Embryonic facial prominence (tissue), 1 donor: ENCODE measurements around the gene ENTPD6.

Source experiments
- DNase-seq: peaks from one replicate; pipeline ENCODE4 v3.0.0-alpha.2; 2016; ENCODE audit errors: extremely low spot score

Gene ENTPD6

DNA sequence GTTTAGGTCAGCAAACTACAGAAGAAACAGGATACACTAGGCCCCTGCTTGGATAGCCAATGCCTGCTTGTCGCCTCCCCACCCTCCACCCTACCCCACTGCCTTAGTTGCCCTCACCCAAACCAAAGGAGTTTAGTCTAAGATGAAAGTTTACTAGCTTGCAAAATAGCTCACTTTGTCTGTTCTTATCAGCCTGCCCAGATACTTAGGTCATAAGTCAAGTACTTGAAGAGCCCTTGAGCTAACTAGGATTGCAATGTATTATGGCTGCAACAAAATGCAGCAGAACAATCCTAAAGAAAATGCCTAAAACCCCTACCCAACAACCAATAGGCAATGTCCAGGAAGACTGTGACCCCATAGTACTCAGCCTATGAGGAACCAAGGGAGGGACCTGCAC, 7.3 kb upstream of the ENTPD6 start:
- DNase-seq = no peak

DNA sequence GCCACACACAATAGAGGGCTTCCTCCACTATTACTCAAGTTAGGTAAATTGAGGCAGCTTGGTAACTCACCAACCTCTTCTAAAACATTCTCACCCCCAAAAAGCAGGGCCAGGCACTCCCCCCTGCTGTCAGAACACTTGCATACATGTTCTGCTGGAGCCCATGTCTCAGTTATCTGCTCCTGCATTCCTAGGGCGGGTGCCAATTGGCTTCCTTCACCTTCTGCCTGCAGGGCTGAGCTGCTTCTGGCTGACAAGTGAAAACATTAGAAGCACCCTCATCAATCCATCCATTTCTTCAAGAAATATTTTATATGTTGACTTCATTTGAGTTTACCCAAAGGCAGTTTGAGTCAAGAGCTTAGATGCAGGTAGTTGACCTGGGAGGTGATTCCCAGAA, 4.5 kb upstream of the ENTPD6 start:
- DNase-seq = no peak

DNA sequence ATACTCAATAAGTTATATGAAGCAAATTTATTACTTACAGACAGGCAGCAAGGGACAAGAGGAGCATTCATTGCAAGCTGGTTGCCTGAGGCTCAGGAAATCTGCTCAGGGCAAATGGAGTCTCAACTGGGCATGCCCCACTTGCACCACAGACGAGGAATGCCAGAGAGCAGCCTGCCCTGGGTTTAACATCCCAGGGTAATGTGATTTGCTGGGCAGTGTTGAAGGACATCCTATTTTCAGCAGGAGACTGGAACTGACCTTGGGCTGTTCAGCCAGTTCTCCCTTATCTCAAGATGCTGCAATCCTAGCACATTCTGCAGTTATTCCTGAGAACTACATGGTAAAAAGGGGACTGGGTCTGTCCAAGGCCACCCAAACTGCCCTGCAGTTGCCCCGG, 3.8 kb upstream of the ENTPD6 start:
- no peak for DNase-seq

DNA sequence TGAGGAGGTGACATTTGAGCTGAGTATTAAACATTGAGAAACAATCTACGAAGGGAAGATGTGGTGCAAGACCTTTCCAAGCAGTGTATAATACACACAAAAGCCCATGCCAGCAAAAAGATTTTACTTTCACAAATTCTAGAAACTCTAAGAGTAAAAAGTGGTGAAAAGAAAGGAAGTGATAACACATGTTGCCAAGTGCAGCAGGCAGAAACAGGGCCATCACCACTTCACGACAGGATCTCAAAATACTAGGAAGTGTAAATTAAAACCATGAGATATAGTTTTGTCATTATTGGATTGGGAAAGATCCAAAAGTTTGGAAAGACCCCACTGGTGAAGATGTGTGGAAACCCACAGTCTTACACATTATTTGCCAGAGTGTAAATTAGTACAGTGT, 1.7 kb upstream of the ENTPD6 start:
- no peak for DNase-seq

DNA sequence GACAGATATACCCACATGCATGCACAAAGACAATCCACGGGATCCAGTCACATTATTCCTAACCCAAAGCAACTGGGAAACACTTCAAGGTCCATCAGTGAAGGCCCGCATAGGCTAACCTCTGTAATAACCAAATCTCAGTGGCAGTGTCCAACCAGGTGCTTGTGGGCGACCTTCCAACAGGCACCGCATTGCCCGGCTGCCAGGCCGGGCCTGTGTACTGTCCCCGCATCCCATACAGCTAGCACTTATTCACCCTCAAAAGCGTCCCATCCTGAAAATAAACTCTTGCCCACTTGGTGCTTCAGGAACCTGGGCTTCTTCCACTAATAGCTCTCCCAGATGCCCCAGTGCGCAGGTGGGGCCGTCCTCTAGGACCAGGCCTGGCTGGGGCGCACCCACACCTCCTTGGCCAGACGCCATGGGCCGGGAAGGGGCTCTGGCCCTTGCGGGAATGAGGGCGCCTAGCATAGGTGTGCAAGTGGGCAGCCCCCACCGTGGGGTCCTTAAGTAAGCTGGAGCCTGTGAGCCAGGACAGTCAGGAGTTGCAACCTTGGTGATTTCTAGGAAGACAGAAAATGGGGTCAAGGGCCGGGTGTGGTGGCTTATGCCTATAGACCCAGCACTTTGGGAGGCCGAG, 1.1 kb upstream of the ENTPD6 start:
- no peak for DNase-seq

DNA sequence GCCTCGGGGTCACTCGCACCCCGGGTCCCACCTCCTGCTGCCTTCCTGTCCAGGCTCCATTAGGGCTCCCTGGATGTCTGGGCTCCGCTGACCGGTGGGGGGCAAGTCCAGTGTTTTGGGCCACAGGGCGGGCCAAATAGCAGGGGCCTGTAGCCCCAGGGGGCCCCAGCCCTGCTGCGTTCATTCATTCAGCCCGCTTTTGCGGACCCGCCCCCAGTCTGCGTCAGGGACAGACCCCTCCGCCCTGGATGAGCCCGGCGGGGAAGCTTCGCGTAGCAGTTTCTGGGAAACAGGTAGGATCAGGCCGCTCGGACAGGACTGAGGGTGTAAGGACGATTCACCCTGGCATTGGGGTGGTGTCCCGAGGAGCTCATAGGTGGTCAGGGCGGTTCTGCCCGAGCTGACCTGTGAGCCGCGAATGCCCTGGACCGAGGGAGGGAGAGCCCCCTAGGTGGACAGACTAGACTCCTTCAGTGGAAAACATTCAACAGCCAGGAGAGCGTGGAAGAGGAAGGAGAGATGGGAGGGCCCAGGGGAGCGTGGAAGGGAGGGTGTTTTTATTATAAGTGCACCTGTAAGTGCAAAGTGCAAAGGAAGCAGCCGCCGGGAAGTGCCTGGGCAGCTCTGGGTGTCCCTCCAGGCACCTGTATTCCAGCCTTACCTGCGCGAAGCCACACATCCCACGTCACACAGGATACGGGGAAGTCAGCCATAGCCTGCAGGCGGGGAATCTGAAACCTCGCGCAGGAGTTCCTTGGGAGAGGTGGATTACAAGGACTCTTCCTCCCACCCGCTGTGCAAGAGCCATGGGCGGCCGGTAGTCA, 662 bp downstream of the ENTPD6 start:
- no peak for DNase-seq

DNA sequence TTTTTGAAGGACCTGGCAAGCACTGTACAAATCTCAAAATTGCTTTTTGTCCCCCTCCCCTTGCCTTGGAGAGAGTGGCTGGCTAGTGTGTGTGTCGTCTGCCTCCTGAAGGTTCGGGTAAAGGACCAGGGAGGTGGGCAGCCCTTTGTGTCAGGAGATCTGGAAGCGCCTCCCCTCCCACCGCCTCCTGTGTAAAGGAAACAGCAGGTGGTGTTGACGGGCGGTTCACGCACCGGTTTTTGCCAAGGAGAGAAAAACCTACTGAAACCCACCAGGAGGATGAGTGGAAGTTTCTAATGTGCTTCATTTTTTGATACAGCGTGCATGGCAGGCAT, 1.2 kb downstream of the ENTPD6 start:
- DNase-seq = no peak

DNA sequence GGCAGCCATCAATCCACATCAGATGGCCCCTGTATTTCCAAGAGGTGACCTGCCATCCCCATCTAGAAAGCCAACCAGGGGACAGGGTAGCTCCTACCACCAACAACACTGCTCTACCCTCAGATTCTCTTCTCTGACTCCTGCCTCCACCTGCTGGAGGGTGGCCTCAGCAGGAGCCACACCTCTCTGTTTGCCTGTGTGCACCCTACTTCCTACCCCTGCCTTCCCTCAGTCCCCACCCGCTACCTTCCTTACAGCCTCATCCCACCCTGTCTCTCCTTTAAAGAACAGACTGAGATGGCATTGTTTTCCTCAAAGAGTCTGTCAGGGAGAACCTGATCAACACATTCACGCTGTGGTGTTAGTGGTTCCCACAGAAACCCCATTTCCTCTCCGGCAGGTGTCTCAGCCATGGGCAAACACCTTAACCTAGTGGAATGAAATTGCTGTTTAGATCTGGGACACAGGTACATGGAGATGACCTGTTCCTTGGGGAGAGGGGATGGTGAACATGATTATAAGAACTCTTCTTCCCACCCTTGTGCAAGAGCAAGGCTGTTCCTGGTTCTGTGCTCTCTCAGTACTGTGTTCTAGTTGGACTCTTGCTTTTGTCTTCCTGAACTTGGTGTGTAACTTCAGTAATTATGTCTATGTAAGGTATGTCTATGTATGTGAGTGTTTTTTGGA, 1.8 kb downstream of the ENTPD6 start:
- no peak for DNase-seq

DNA sequence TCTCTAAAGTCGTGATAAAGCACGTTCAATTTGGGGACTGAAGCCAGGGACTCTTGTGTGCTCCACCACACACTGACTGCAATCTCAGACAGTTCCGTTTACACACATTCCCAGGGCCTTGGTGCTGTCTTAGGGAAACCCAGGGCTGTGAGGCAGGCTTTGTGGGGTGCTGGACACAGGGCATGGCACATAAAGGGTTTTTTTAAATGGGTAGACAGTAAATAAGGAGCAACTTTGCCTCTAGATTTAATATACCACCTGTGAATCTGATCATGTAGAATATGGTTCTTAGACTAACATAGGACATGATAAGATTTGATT, 2.3 kb downstream of the ENTPD6 start:
- DNase-seq = no peak

DNA sequence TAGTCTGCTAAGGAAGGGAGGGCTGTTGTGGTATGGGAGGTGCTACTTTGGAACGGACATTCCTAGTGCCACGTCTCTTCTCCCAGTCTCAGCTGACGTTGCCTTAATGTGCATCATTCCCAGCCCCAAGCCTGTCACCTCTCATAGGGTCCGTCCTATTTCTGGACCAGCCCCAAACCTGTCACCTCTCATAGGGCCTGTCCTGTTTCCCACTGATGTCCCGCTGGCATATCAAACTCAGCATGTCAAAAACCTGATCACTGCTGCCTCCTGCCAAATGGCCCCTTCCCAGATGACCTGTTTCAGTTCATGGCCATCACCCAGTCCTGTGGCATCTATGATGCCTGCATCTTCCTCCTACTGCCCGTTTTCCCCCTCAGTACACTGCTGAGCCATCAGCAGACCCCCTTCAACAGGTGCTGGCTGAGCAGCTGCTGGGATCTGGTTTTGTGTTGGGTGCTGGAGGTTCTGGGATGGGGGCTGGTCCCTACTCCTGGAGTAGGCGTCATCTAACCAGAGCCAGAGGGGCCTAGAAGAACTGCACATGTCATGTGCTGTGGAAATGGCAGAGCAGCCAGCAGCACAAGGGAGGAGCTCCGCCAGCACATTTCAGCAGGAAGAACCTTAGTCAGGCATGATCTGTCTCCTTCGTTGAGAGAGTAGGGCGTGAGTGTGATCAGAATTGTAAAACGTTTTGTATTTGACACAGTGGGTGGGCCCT, 3.3 kb downstream of the ENTPD6 start:
- no peak for DNase-seq

DNA sequence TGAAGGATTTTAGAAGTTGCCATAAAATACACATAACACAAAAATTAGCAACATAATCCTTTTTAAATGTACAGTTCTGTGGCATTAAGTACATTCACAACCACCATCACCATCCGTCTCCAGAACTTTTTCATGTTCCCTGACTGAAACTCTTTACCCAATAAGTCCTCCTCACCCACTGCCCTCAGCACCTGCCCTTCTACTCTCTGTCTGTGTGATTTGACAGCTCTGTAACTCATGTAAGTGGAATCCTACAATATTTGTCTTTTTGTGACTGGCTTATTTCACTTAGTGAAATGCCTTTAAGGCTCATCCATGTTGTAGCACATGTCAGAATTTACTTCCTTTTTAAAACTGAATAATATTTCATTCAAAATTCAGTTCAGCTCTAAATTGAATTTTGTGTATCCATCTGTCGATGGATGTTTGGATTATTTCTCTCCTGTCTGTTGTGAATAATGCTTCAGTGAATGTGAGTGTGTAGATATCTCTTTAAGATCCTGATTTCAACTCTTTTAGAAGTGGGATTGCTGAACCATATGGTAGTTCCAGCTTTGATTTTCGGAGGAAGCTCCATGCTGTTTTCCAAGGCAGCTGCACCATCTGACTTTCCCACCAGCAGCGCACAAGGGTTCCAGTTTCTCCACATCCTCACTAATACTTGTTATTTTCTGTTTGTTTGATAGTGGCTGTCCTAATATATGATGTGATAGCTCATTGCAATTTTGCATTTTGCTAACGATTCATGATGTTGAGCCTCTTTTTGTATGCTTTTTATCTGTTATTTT, 4.2 kb downstream of the ENTPD6 start:
- no peak for DNase-seq

DNA sequence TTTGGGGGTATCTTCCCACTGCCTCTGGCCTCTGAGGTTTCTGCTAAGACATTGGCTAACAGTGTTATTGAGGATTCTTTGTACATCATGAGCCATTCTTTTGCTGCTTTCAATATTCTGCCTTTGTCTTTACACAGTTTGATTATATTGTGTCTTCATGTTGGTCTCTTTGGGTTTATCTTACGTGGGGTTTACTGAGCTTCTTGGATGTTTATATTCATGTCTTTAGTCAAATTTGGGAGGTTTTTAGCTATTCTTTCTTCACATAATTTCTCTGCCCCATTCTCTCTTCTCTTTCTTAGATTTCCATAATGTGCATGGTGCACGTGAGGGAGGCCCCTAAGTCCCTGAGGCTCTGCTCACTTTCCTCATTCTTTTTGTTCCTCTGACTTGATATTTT, 7.6 kb downstream of the ENTPD6 start:
- no peak for DNase-seq

DNA sequence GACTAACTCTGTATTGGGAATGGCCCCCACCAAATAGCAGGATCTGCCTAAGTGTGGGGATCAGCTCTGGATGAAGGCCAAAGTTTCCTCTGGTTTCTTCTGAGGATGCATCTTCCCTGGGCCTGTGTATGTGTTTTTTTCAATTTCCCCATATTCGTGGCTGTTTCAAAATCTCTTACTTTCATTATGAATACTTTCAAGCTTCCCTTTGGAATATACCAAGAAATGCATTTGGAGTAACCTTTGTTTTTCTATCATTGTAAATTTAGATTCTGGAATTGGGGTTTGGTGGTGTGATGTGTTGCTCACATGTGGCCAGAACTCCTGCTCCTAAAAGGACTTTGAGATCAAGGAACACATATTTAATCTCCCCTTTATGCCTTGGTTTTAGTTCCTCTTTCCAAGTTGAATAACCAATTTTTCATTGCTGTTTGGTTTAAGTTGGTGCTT, 8.4 kb downstream of the ENTPD6 start:
- DNase-seq = no peak

DNA sequence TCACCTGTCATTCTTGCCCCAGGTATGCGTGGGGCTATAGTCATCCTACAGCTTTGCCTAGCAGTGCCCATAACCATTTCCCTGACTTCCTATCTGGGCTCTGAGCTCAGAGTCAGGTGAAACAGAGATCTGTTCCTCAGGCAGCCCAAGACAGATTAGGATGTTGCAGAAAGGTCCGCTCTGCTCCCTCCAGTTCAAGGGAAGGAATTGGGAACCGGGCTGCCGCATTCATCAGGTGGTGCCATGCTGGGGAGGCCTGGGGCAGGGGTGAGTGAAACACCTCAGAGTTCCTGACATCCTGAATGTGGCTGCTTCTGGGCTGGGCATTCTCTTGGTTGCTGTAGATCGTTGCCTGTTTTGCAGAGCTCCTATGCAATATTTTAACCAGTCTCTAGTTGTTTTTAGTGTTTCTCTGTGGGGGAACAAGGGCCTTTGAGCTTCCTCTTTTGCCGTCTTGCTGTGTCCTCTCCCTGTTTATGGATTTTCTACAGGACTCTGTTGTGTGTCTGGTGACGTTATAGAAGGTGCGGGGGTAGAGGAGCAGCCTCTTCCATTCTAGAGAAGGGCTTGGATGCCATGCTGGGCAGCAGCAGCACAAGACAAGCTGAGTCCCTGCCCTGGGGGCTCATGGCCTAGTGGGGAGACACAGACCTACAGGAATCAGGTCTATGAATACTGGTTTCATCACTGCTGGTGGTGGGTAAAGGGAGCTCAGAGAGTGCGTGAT, 9.2 kb downstream of the ENTPD6 start:
- no peak for DNase-seq

DNA sequence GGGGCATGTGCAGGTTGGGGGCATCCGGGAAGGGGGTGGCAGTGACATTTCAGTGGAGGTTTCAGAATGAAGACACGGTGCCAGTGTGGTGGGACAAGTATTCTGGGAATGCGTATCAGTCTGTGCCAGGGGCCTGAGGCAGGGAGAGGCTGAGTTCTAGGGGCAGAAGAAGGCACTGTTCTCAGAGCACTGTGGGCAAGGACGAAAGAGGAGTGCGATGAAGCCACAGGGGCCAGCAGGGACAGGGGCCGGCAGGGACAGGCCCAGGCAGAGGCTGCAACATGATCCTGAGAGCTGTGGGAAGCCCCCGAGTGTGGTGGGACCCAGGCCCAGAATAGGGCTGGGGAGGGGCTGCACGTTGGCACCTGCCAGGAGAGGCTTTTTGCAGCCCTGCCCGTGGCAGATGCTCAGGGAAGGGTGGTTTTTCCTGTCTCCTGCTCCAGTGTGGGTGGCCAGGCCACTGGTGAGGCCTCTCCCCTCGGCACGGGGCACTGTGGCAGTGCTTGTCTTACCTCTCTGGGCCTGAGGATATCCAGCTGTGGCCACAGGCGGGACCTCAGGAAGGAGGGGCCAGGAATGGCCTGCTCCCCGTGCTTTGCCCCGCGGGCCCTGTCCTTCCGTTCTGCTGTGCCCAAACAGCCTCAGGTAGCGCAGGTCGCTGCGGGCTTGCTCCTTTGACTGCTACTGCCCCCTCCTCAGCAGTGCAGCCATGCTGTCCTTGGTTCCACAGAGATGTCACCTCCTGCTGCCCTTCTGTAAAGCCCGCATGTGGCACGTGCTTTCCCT, 10.0 kb downstream of the ENTPD6 start:
- DNase-seq = no peak

DNA sequence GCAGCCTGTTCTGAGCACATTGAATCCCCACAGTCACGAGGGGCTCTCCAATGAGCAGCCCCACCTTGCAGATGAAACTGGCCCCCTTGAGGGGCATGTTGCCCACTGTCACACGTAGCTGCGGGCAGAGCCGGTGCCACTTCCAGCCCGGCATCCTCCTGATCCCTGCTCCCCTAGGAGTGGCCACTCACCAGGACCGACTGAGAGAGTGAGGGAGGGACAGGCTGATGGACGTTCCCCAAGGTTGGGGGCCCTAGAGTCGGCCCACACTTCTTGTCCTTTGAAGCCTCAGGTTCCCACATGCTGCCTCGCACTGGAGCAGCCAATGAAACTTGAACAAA, 10.5 kb downstream of the ENTPD6 start:
- DNase-seq = no peak

DNA sequence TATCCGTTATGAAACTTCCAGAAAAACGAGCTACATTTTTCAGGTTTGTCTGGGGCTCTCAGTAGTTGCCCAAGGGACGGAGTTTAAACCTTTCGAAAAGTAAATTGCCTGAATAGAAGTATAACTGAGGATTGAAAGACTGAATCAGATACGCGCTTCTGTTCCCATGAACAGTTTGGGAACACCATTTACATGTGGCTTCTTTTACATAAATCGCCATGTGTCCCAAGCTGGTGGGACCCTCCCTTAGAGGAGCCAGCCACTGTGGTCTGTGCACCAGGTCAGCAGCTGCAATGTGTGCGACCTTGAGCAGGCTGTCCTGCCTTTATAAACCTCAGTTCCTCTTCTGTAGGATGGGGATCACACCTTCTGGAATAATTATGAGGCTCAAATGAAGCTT, 11.0 kb downstream of the ENTPD6 start:
- no peak for DNase-seq

DNA sequence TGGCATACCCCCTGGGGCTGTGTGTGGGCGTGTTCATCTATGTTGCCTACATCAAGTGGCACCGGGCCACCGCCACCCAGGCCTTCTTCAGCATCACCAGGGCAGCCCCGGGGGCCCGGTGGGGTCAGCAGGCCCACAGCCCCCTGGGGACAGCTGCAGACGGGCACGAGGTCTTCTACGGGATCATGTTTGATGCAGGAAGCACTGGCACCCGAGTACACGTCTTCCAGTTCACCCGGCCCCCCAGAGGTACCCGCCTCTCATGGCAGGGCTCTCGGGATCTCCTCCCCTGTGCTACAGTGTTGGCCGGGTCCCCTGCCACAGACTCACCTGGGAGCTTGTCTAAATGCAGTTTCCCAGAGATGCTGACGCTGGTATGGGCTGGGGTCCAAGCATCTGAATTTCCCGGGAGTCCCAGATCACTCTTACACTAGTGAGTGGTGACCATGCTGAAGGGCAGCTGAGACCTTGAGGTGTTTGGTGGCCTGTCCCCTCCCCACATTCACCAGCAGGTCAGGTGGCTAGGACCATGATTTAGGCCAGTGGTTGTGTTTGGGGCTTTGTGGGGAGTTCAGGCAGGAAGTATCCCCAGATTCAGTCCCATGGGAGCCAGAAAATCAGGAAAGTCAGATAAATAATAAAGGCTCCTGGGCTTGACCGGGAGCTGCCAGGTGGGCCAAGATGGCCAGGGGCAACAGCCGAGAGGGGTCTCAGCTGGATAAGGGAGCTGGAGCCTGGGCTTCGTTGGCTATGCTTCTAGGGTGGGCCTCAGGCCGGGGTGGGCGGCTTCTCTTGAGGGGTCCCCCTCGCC, 11.8 kb downstream of the ENTPD6 start:
- no peak for DNase-seq

DNA sequence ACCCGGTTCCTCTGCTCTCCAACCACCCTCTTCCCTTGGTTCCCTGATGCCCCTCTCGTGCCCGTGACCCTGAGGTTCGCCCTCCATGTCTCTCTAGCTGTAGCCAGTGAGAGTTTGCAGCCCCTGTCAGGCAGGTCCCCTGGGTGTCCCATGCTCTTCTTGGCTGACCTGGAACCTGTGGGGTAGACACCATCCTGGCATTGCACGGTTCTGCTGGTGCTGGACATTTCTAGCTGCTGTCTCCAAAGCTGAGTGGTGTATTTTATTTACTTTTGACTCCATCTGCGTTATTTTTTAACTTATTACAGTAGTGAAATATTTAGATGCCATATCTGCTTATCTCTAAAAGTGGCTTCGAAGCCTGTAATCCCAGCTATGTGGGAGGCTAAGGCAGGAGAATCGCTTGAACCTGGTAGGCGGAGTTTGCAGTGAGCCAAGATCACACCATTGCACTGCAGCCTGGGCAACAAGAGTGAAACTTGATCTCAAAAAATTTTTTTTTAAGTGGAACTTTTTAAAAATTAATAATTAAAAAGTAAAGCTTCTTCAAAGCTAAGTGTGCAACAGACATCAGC, 12.5 kb downstream of the ENTPD6 start:
- no peak for DNase-seq
